Measurements from ENCODE around the gene SUFU.

- TF ChIP-seq POLR2A (IDR thresholded peaks at IDR 0.05) (no peak), CTCF (IDR thresholded peaks at IDR 0.05) (no peak), POLR2AphosphoS5 (IDR thresholded peaks at IDR 0.05) (no peak)
Observed at GRCh38 chr10:102613785-102614184, 110.0 kb downstream of the SUFU start.

All from gastroesophageal sphincter (tissue), 3 donors.